Glomerular visceral epithelial cell (primary cell): ENCODE data around the gene VEGFC.
A peak's percentile ranks its signal among the peaks of the same experiment; 100 is the strongest.

Source experiments
- DNase-seq: peaks from one replicate; pipeline ENCODE4 v3.0.0-alpha.2; 2016; ENCODE audit errors: extremely low spot score

Gene VEGFC

GRCh38 chr4:176690716-176691115, 102.0 kb downstream of the VEGFC start:
- DNase-seq, result no peak

GRCh38 chr4:176680668-176681180, 112.0 kb downstream of the VEGFC start:
- DNase-seq, result no peak

- DNase-seq, result no peak
These were observed 115.8 kb downstream of the VEGFC start for GRCh38 chr4:176676901-176677300.

- no peak for DNase-seq
These were observed 116.9 kb downstream of the VEGFC start for GRCh38 chr4:176675810-176676209.

GRCh38 chr4:176671532-176671931, 121.2 kb downstream of the VEGFC start:
- no peak for DNase-seq

- no peak for DNase-seq
These were observed 124.4 kb downstream of the VEGFC start for GRCh38 chr4:176668324-176668723.

GRCh38 chr4:176664964-176665363, 127.8 kb downstream of the VEGFC start:
- no peak for DNase-seq

GRCh38 chr4:176660561-176660960, 132.2 kb downstream of the VEGFC start:
- DNase-seq, result peak; percentile 35

- no peak for DNase-seq
These were observed 136.6 kb downstream of the VEGFC start for GRCh38 chr4:176656108-176656507.

- DNase-seq, result no peak
These were observed 138.0 kb downstream of the VEGFC start for GRCh38 chr4:176654565-176655216.

- no peak for DNase-seq
These were observed 139.1 kb downstream of the VEGFC start for GRCh38 chr4:176653401-176654220.

GRCh38 chr4:176646311-176646710, 146.4 kb downstream of the VEGFC start:
- DNase-seq, result no peak

GRCh38 chr4:176645246-176645960, 147.3 kb downstream of the VEGFC start:
- no peak for DNase-seq

- no peak for DNase-seq
These were observed 150.2 kb downstream of the VEGFC start for GRCh38 chr4:176642472-176642871.

- DNase-seq, result no peak
These were observed 151.5 kb downstream of the VEGFC start for GRCh38 chr4:176641237-176641636.

- peak; percentile 16 for DNase-seq
These were observed 153.7 kb downstream of the VEGFC start for GRCh38 chr4:176638992-176639391.

- no peak for DNase-seq
These were observed 156.4 kb downstream of the VEGFC start for GRCh38 chr4:176636292-176636691.

GRCh38 chr4:176635372-176636261, 157.1 kb downstream of the VEGFC start:
- DNase-seq, result peak; percentile 46
